SU-DHL-6 (cell line): ENCODE data around the gene FRMD8.

Experiments used
- CTCF ChIP-seq: fragments of 200-600 bp; sonication (generic); IDR thresholded peaks from one replicate; pipeline ENCODE4 v1.5.1; 2017; ENCODE audit warnings: antibody characterized with exemption, mild to moderate bottlenecking, low read length, moderate library complexity; ENCODE audit not compliant: insufficient read depth, poor library complexity, severe bottlenecking
- EZH2phosphoT487 ChIP-seq: fragments of 200-600 bp; sonication (generic), shearing (Covaris generic); conservative IDR thresholded peaks from 2 replicates; pipeline ENCODE4 v1.6.1; 2018; ENCODE audit warnings: mild to moderate bottlenecking, antibody characterized with exemption, low read length, moderate library complexity, mixed read lengths

- TF ChIP-seq CTCF: no peak
- TF ChIP-seq EZH2phosphoT487: no peak
These were observed 29.3 kb downstream of the FRMD8 start for GRCh38 chr11:65415499-65416340.
